HL-60 (cell line): Measurements from ENCODE around the gene MYO16.
"Not testable (repeated sequence)": the region's sequence is repeated elsewhere in the genome, so short reads cannot be mapped to it uniquely, and the experiment has no call there.

ENCODE experiments used
- DNase-seq, 2 experiments: peaks; one replicate each; pipeline ENCODE4 v3.0.0-alpha.2; 2010 to 2020; ENCODE audit warnings: low read depth in 1 of 2, low spot score in 1 of 2
- H3K27ac ChIP-seq: fragments of 250-450 bp; sonication (Bioruptor Pico); replicated peaks from 2 replicates; pipeline ENCODE4 v1.5.1; 2020; ENCODE audit warnings: mild to moderate bottlenecking, moderate library complexity
- H3K27me3 ChIP-seq: fragments of 250-450 bp; sonication (Bioruptor Pico); 2 replicates; pipeline ENCODE4 v1.5.1; 2021; ENCODE audit warnings: mild to moderate bottlenecking, moderate library complexity; ENCODE audit not compliant: insufficient read depth, poor library complexity, severe bottlenecking
- H3K4me3 ChIP-seq: replicated peaks from 2 replicates; pipeline ENCODE4 v1.5.1; 2011; ENCODE audit warnings: mild to moderate bottlenecking, control low read depth, low read length; ENCODE audit not compliant: insufficient read depth
- GABPA ChIP-seq: IDR thresholded peaks from 2 replicates; pipeline ENCODE4 v1.6.1; 2012; ENCODE audit warnings: low read depth
- POLR2AphosphoS5 ChIP-seq: IDR thresholded peaks from 2 replicates; pipeline ENCODE4 v1.6.1; 2012; ENCODE audit warnings: low read depth
- SPI1 ChIP-seq: IDR thresholded peaks from 2 replicates; pipeline ENCODE4 v1.6.1; 2012; ENCODE audit warnings: low read depth, mild to moderate bottlenecking, borderline replicate concordance
- TF ChIP-seq, protein P1 (sequence below): IDR thresholded peaks from 2 replicates; pipeline ENCODE4 v1.6.1; 2012; ENCODE audit warnings: low read depth; ENCODE audit not compliant: insufficient replicate concordance
- TF ChIP-seq, protein P2 (sequence below): IDR thresholded peaks from one replicate; pipeline ENCODE4 v1.5.1; 2011; ENCODE audit warnings: low read length, control low read depth, inconsistent platforms; ENCODE audit not compliant: insufficient read depth

The MYO16 gene

DNA sequence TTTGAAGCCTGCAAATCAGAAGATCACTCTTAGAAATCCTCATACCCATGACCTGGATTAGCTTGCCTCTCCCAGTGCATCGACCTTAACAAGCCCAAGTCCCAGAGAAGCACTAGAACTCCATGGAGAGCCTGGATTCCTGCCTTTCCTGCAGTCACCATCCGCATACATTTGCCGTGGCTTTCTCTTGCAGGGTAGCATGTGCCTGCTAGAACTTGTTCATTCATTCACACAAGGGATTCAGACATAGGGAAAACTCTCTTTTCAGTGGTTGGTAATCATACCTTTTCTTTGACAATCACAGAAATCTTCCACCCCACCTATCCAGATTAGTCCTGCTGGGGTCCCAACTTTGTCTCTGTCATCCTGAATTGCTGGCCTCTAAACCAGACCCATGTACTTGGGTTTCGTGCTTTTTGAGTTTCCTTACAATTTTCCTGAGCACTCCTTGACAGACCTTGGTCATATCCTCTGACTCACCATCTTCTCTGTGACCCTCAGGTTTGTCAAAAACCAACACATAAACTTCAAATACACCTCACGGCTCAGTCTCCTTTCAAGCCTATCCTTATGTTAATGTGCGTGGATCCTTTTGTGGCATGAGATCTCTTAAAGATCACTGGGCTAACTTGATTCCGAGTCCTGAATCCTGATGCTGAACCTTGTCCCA, 355.0 kb downstream of the MYO16 start:
- H3K27ac ChIP-seq = no peak overlapping the region
- TF ChIP-seq, protein P1, sequence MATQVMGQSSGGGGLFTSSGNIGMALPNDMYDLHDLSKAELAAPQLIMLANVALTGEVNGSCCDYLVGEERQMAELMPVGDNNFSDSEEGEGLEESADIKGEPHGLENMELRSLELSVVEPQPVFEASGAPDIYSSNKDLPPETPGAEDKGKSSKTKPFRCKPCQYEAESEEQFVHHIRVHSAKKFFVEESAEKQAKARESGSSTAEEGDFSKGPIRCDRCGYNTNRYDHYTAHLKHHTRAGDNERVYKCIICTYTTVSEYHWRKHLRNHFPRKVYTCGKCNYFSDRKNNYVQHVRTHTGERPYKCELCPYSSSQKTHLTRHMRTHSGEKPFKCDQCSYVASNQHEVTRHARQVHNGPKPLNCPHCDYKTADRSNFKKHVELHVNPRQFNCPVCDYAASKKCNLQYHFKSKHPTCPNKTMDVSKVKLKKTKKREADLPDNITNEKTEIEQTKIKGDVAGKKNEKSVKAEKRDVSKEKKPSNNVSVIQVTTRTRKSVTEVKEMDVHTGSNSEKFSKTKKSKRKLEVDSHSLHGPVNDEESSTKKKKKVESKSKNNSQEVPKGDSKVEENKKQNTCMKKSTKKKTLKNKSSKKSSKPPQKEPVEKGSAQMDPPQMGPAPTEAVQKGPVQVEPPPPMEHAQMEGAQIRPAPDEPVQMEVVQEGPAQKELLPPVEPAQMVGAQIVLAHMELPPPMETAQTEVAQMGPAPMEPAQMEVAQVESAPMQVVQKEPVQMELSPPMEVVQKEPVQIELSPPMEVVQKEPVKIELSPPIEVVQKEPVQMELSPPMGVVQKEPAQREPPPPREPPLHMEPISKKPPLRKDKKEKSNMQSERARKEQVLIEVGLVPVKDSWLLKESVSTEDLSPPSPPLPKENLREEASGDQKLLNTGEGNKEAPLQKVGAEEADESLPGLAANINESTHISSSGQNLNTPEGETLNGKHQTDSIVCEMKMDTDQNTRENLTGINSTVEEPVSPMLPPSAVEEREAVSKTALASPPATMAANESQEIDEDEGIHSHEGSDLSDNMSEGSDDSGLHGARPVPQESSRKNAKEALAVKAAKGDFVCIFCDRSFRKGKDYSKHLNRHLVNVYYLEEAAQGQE = no peak
- no peak for TF ChIP-seq GABPA
- TF ChIP-seq SPI1 = no peak
- no peak for TF ChIP-seq POLR2AphosphoS5
- TF ChIP-seq, protein P2, sequence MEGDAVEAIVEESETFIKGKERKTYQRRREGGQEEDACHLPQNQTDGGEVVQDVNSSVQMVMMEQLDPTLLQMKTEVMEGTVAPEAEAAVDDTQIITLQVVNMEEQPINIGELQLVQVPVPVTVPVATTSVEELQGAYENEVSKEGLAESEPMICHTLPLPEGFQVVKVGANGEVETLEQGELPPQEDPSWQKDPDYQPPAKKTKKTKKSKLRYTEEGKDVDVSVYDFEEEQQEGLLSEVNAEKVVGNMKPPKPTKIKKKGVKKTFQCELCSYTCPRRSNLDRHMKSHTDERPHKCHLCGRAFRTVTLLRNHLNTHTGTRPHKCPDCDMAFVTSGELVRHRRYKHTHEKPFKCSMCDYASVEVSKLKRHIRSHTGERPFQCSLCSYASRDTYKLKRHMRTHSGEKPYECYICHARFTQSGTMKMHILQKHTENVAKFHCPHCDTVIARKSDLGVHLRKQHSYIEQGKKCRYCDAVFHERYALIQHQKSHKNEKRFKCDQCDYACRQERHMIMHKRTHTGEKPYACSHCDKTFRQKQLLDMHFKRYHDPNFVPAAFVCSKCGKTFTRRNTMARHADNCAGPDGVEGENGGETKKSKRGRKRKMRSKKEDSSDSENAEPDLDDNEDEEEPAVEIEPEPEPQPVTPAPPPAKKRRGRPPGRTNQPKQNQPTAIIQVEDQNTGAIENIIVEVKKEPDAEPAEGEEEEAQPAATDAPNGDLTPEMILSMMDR = no peak
- H3K4me3 ChIP-seq = no peak overlapping the region
- DNase-seq = no peak
- no peaks in the 10 kb centered on the region for H3K27me3 ChIP-seq

DNA sequence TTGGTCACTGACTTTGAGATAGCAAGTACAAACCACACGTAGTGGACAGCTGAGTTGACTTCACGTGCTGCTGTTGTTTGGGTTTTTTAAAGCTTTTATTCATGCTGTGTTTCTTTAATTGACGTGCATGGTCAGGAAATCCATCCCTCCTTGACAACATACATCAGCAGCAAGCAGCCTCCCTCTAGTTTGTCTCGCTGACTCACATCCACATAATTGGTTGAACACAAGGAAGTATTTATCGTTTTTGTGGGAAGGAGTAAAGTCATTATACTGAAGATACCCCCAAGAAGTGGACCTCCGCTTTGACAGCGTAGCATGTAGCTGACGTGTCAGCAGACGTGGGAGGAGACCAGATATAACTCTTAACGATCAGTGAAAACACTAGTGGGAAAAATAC, 355.8 kb downstream of the MYO16 start:
- no peak for TF ChIP-seq POLR2AphosphoS5
- Histone ChIP-seq H3K27me3 (no peaks in the 10 kb centered on the region), H3K27ac (no peak overlapping the region), H3K4me3 (no peak overlapping the region)
- DNase-seq = no peak

DNA sequence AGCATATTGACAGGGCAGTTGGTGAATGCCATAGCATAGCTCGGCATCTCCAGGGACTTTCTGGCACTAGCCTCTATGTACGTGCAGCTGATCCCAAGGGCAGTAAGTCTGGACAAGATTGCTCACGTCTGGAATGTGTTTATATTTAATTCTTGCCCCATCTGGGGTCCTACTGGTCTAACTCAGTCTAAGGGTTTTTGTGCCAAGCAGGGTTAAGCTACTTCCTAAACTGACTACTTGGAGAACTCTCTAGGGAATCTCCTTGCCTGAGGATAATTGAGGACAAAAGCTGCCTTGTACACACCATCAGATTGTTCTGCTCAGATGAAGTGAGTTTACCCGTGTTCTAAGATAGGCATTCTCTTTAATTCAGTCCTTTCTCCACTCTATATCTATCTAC, 358.1 kb downstream of the MYO16 start:
- TF ChIP-seq SPI1 = no peak
- TF ChIP-seq GABPA = no peak
- no peak for TF ChIP-seq POLR2AphosphoS5
- DNase-seq = no peak
- Histone ChIP-seq H3K27me3 (no peaks in the 10 kb centered on the region), H3K27ac (no peak overlapping the region), H3K4me3 (no peak overlapping the region)

DNA sequence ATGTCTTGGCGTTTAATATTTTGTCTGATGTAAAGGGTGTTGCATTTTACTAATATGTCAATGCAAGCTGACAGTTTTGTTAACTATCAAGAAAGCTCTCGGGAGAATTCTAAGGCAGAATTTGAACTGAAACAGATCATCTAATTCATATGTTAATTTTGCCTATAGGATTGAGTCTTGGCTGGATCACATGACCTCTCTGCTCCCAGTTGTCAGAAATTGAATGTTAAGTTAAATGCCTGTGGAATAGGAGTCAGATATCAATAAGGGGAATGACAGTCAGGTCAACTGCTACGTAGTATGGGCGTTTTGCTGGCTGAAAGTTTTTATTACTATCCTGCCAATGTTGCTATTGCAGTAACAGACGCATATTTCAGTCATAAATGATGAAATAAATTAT, 358.5 kb downstream of the MYO16 start:
- H3K27ac ChIP-seq = no peak overlapping the region
- H3K27me3 ChIP-seq = no peaks in the 10 kb centered on the region
- TF ChIP-seq POLR2AphosphoS5 (no peak), GABPA (no peak)
- TF ChIP-seq, protein P2 = no peak
- TF ChIP-seq, protein P1 = no peak
- no peak overlapping the region for H3K4me3 ChIP-seq
- DNase-seq = no peak

DNA sequence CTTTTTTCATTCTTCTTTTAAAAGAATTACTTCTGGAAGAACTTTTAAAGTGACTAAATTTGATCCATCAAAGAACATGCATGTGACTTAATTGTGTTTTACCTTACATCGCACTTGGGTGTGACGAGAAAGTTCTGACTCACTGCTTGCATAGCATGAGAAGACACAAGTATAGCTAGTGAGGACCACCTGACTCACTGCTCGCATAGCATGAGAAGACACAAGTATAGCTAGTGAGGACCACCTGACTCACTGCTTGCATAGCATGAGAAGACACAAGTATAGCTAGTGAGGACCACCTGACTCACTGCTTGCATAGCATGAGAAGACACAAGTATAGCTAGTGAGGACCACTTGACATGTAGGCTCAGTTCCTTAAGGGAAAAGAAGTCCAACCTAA, 362.0 kb downstream of the MYO16 start:
- H3K27me3 ChIP-seq, H3K27ac ChIP-seq, DNase-seq, H3K4me3 ChIP-seq: not testable (repeated sequence)
